GM15510 (cell line): Measurements from ENCODE around the gene SETD4.

Experiments used
- POLR2A ChIP-seq: IDR thresholded peaks from 3 replicates; pipeline ENCODE4 v1.6.1; 2011; ENCODE audit warnings: borderline replicate concordance; ENCODE audit not compliant: insufficient read length; ENCODE audit errors: extremely low read depth

The SETD4 gene

GRCh38 chr21:36035381-36035791 lies 24.9 kb downstream of the SETD4 start:
- no peak for TF ChIP-seq POLR2A

- TF ChIP-seq POLR2A: no peak
These were observed 26.0 kb downstream of the SETD4 start for GRCh38 chr21:36034211-36034913.

DNA sequence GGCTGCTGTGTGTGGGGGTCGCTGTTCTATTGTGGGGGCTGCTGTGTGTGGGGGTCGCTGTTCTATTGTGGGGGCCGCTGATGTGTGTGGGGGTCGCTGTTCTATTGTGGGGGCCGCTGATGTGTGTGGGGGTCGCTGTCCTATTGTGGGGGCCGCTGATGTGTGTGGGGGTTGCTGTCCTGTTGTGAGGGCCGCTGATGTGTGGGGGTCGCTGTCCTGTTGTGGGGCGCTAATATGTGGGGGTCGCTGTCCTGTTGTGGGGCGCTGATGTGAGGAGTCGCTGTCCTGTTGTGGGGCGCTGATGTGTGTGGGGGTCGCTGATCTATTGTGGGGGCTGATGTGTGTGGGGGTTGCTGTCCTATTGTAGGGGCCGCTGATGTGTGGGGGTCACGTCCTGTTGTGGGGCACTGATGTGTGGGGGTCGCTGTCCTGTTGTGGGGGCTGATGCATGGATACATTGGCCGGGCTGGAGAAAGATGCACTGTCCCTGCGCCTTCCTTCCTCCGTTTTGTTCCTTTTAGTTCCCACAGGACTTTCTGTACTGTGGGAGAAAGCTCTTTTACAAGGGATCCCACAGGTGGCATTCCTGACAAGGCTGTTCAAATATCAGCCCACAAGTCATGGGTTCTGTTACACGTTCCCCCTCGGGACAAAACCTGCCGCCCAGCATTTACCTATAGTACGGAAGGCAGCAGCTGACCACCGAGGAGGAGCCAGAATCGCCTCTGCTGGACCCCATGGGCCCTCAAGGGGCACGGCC lies 27.5 kb downstream of the SETD4 start:
- TF ChIP-seq POLR2A: no peak

GRCh38 chr21:36030581-36031189 lies 29.6 kb downstream of the SETD4 start:
- TF ChIP-seq POLR2A: no peak

GRCh38 chr21:36029309-36029708 lies 31.0 kb downstream of the SETD4 start:
- no peak for TF ChIP-seq POLR2A

DNA sequence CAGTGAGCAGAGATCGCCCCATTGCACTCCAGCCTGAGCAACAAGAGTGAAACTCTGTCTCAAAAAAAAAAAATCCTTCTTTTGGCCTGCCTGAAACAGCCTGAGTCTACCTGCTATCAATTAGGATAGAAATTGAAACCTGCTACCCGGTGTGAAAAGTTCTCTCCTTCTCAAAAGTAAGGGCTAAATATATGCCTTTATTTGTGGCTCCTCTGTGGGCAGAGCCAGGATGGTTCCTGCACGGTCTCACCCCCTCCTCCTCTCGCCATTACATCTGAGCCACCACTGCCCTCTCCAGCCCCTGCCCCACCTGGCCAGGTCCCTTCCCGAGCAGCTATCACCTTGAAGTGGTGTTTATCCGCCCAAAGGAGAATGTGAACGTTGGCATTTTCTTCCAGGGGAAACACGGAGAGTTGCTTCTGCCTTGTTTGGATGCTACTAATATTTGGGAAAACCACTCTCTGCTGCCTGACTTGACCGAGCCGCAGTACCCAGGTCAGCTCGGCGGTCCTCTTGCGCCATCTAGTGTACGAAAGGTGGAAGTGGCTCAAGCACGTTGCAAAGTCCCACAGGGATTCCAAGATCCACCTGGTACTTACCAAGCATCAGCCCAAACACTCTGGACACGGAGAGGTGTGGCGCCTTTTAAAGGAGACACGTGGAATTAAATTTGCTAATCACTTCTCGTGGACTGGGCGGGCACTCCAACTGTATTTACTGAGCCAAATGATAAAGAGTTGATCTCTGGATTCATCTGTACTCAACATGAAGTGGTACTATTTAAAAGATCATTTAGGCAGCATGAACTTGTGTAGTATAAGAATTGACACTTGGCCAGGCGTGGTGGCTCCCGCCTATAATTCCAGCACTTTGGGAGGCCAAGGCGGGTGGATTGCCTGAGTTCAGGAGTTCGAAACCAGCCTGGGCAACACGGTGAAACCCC lies 31.9 kb downstream of the SETD4 start:
- TF ChIP-seq POLR2A: no peak

DNA sequence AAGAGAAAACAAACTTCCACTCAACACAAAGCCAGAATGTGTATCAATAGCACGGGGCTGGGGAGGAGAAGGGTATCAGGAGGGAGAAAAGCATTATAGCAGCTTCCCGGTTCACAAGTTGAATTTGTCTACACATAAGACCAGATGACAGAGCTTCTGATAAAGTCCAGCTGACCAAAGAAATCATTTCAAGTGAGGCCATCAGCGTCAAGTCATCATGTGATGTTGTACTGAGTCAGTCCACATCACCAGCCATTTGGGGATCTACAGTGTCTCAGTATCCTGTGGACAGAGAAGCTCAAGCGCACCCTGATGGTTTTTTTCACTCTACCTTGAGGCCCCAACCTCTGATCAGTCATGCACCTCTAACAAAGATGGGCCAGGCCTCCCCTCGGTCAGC lies 33.0 kb downstream of the SETD4 start:
- no peak for TF ChIP-seq POLR2A

GRCh38 chr21:36024782-36025181 lies 35.5 kb downstream of the SETD4 start:
- TF ChIP-seq POLR2A: no peak

DNA sequence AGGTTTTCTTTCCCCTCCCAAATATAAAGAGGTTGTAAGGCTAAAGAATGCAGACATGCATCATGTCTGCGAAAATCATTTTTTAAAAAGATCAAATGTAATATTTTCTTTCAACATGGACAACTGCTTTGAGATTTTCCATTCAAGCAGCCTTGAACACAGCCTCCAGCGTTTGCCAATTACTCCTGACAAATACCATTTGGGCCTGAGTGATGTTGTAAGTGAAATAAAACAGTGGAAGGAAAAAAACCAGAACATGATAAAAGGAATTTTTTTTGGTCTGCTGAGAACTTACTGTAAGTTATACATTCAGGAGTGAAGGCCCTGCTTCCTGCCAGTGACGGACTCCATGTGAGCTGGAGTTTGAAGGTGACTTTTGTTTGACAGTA lies 37.2 kb downstream of the SETD4 start:
- TF ChIP-seq POLR2A: no peak

DNA sequence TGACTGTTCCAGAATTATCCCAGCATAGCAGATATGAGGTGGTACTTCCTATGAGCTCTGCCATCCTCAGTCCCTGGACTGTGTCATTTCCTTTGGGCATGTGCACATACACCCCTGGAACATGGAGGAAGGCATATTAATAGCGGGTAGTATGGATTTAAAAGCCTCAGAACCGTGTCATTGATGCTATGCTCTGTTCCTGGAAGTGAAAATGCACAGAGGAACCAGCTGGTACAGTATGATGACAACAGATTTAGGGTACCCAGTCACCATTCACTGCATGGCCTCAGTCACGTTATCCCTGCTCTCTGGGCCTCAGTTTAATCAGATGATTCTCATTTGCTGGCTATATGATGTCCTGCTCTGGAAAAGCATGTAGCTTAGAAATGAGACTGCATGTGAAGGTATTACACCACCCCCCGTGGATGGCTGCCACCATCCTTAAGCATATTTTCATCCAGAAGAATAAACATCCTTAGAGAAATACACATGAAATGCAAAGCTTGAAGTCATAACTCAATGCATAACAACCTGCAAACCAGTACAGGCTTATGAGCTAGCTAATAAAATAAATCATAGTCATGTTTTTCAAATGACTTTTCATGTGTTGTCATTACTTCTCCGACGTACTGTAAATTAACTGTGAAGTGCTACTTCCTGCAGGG lies 37.8 kb downstream of the SETD4 start:
- TF ChIP-seq POLR2A: no peak

DNA sequence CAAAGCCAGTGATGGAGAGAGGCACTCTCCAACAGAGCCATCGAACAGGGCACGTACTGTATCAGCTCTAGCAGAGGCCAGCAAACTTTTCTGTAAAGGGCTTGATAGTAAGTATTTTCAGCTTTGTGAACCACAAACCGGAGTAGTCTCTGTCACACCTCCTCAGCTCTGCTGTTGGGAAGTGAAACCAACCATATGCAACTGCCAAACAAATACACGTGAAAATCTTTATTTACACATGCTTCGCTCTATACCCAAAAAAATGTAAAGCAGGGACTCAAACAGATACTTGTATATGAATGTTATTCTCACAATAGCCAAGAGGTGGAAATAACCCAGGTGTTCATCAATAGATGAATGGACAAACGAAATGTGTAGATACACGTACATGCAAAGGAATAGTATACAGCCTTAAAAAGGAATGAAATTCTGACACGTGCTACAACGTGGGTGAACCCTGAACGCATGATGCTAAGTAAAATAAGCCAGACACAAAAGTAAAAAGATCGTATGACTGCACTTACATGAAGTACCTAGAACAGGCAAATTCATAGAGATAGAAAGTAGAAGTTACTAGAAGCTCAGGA lies 39.0 kb downstream of the SETD4 start:
- TF ChIP-seq POLR2A: no peak

DNA sequence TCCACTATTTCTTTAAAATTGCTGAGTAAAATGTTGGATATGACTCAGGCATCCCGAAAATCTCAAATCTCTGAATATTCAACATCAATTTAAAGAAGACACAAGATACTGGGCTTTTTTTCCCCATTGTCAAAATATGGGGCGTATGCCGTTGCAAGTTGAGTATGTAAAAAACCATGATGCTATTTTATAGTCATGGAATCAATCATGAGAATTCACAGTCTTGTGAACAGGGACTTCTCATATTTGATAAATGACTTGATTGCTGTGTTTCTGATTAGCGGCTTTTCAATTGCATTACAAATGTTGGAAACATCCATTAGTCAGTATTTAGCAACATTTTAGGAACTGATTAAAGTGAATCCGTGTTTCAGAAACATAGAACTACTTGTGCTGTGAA lies 45.3 kb downstream of the SETD4 start:
- no peak for TF ChIP-seq POLR2A

GRCh38 chr21:36010801-36011200 lies 49.5 kb downstream of the SETD4 start:
- no peak for TF ChIP-seq POLR2A

DNA sequence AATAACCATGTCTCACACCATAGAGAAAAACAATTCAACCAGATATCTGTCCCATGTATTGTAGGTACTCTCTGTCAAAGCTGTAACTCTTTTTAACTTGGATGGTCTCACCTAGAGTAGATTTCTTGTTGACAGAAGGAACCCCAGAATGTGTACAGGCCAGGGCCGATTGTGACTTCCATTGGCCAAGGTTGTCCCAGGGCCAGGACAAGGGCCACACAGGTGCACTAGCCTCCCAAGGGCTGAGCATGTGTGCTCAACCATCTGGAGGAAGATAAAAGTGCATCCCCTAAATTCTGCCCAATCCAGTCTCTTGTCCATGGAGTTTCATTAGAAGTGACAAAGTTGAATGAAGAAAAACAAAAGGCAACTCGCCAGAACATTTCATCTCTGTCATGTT lies 51.8 kb downstream of the SETD4 start:
- TF ChIP-seq POLR2A: no peak
